HG03575 (cell line): ENCODE measurements around the gene WDR82.

Experiments
- ATAC-seq: cut with Tn5 transposase; IDR thresholded peaks from one replicate; pipeline ENCODE4 v1.9.1; 2021; ENCODE audit not compliant: unreplicated experiment, insufficient number of reproducible peaks, low FRiP score; ENCODE audit errors: extremely low read depth

Gene WDR82

DNA sequence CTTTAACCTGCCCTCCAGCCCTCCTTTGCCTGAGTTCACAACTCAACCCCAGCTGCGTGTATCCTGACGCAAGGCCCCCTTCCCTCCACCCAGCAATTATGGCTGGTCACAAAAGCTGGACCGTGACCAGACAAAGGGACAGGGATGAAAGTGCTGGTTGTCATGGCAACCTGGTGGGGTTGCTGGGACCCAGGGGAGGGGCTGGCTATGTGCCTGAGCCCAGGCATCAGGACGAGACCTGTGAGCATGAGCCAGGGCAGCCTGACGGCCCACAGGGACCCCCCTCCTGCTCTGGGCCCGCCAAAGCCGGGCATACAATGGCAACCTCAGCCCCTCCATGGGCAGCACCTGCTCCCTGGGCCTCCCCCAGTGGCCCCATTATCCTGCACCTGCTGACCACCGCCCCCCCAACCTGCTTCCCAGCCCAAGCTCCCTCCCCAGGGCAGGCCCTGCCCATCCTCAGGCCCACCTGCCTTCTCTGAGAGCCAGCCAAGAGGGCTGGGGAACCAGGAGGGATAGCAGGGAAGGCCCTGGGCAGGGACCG, 33.2 kb upstream of the WDR82 start:
- ATAC-seq, result no peak

DNA sequence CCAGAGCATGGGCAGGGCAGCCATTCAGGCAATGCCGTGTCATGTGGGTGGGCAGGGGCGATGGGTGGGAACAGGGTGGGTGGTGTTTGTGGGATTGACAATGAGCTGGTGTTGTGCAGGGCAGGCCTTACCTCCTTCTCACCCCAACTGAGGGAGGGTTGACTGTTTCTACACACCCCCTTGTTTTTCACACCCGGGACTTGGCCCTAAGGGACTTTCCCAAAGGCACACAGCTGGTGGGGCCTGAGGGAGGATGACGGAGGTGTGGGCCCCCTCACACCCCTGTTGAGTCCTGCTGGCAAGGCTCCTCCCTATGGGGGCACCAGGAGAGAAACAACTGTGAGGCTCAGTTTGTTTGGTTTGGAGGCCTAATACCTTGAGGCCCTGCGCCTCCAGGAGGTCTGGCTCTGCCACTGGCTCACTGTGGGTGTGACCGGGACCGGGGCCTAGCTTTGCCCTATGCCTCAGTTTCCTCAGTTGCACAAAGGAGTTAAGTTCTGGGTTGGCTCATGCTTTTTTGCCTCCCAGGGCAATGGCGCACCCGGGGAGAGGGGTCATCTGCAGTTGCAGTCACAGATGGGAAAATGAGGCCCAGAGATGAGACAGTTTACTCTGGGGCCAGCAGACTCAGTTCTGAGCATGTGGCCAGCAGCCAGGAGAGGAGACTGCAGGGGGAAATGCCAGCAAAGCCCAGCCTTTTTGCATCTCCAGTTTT, 32.6 kb upstream of the WDR82 start:
- no peak for ATAC-seq

DNA sequence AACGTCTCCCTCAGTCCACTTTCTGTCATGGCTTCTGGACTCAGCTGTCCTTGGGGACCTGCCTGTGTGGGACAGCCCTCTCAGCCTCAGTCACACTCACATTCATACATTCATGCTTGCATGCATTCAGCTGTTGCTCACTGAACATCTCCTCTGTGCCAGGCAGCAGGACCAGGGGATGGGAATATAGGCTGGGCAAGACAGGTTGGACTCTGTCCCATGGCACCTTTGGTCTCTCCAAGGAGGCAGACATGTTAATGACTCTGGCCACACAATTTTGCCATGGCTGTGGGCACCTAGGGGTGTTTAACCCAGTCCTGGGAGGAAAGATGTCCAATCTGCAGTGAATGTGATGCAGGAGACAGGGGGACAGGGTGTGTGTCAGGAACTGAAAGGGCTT, 29.9 kb upstream of the WDR82 start:
- no peak for ATAC-seq

DNA sequence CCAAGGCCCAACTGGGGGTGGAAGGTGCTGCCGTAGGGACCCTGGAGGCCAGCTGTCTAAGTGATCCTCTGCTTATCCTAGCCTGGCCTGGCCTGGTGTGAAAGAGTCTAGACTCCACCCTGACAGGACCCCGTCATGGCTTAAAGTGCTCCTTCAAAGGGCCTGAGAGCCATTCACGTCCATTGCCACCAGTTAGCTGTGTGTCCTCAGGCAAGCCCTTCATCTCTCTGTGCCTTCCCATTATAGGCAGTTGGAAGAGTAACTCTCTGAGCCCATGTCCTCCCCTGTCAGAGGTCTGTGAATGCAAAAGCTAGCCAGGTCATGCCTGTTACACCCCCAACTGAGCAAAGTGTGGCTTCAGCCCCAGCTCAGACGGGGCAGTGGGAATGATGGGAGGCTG, 28.5 kb upstream of the WDR82 start:
- ATAC-seq, result no peak

DNA sequence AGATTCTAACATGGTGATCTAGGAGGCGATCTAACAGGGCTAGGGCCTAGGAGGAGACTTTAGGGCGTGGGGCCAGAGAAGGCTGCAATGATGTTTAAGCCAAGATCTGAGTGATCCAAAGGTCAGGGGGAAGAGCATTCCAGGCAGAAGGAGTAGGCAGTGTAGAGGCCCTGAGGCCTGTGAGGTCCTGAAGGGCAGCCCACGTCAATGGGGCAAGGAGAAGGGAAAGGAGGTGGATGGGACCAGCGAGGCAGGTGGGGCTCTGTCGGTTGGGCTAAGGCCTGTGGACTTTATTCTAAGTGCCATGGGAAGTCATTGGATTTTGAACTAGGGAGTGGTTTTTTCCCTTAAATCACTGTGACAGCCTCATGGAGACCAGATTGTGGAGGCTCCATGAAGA, 27.5 kb upstream of the WDR82 start:
- ATAC-seq, result no peak

DNA sequence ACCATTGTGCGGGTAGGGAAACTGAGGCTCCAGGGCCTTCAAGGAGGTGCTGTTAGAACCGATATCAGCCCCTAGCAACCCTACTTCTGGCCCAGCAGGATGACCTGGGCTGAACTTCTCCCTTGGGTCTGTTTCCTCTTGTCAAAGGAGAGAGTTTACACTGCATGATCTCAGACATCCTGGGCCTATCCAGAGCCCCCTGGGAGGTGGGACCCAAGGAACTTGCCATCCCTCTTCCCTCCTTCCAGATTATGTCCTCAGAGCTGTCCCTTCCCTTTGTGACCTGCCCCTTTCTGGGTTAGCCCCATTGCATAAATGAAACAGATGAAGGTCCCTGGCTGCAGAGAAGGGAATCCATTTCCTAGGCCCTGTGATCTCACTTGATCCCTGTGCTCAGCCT, 25.4 kb upstream of the WDR82 start:
- no peak for ATAC-seq

DNA sequence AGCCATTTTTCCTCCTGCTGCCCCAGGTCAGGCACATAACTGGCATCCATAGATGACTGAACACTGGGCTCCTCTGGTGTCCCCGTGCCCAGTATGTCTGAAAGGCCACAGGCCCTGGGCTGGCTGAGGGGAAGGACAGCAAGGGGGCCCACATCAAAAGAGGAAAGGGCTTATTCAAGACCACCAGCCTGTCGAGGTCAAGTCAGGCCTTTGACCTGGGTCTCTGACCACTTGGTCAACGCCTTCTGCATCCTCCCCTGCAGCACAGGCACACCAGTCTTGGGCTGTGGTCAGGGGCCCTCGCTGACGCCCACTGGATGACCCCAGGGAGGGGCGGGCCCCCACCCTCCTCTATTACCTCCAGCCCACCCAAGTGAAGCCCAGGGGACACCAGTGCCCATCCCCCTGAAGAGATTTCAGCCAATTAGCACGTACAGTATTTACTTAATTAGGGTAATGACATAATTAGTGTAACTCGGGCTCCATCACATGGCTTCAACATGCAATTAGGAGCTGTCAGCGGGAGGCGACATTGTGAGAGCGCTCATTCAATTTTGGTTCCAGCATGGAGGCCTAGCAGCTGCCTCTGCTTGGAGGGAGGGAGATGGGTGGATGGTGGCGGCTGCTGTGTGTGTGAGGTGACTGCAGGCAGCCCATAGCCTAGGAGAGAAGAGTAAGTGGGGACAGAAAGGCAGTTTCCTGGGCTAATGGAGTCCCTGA, 24.1 kb upstream of the WDR82 start:
- no peak for ATAC-seq

DNA sequence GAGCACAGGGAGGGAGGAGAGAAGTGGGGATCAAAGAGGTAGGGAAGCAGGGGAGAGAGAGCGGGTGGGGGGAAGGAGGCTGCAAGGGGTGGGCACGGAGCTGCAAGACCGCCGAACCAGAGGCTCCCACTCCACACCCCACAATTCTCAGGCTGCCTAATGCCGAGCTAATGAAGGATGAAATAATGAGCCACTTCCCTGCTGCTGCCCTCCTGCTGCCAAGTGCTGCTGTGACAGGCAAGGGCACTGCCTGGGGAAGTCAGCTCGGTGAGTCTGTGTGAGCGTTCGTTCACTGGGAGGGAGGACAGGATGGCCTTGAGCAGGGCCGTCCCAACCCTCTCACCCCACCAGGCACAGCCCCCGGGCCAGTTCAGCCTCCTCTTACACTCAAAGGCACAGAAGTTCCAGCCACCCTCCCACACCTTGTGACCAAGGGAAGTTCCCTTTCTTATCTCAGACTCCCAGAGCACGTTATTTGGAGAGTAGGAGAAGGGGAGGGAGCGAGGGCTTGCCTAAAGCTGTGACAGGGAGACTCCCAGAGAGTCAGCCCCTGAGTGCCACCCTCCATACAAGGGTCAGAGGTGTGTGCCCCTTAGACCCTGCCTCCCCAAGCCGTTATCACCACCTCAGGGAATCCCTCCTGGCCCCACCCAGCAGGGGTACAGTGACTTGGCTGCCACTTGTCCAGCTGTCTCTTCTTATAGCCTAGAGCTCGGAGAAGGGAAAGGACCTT, 21.6 kb upstream of the WDR82 start:
- ATAC-seq, result no peak

DNA sequence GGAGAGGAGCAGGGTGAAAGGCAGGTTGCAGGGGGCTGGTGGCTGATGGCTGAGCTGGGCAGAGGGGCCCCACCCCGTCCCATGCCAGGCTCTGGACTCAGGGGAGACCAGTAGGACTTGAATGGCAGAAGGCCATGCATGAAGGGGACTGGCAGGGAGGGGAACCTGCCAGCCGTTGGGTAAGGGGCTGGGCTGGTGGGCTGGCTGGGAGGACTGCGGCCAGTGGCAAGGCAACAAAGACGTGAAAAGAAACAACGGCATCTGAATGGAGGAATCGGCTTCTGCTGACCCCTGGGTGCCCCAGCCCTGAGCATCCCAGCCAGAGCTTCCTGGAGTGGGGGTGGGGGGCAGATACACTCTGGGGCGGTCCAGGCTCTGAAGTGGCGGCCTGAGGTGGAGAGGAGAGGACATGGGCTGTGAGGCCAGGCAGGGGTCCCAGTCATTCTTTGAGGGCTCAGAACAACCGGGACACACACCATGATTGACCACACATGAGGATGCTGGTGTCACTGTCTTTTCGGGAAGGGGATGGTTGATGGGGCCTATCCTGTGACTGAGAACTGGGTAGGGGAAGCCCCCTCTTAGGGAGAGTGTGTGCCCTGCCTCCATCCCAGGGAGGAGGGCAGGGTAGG, 20.9 kb upstream of the WDR82 start:
- no peak for ATAC-seq

DNA sequence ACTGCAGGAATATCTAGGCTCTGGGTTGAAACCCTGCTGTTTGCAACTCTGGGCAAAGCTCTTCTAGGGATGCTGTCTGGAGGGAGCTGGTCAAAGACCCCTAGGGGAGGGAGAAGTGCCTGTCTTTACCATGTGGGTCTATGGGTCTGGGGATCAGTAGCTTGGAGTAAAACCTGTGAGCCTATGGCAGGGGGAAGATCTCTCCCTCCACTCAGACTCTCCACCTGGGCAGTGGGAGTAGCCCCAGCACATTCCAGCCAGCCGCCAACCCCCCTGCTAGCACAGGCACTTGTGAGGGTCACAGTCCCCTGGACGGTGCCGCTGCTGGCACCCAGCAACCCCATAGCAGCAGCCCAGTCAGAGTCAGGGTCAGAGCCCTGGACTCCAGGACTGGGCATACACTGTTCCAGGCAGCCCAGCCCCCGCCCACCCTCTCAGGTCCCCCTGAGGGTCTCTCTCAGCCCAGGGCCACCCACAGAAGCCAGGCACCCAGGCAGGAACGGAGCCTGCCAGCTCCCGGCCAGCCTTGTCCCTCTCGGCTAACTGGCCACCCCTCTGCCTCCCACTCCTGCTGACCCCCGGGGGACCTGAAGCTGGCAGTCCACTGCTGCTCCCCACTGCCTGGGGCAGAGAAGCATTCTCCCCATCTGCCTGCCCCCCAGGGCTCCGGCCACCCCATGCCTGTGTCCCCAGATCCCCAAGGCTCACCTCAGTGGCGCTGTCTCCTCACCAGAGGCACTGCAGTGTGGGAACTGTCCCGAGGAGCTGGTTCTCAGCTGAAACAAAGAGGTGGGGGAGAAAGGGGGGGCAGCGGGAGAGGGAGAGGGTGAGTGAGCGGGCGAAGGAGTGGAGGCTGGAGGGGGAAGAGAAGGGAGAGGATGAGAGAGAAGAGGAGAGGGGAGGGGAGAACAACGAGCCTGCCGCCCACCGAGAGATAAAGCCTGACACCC, 20.0 kb upstream of the WDR82 start:
- ATAC-seq, result no peak

DNA sequence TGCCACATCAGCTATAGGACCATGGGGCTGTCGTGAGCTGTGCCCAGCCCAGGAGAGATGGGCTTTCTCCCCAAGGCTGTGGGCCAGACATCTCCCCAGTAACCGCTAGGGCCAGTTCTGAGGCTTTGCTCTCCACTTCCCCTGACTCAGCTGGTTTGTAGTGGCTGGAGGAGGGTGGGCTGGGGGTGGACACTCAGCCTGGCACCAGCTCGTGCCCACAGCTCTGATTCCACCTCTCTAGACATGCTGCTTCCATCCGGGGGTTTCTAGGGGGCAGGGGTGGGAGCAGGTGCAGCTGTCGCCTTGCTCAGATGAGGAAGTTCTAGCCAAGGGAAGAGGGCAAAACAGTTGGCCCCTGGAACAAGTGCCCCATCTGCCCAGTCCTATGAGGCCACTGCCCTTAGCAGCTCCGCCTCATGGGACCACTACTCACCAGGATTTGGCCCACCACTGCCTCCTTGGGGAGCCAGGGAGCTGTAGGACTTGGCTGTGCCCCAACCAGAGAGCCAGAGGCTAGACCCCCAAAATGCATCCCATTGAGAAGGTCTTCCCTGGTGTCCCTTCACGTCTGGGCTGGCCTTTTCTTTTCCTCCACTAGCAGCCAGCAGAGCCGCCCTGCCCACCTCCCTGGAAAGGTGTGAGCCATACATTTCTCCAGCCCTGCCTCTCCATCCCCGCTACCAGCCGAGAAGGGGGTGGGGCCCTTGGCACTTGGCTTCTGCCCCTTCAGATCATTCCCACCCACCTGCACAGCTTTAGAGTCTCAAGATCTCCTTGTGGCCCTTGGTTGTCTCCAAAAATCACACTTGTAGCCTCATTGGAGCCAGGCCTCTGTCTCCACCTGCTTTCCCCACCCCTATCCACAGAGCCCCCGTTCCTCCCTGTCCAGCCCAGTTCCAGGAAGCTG, 19.0 kb upstream of the WDR82 start:
- ATAC-seq, result no peak

DNA sequence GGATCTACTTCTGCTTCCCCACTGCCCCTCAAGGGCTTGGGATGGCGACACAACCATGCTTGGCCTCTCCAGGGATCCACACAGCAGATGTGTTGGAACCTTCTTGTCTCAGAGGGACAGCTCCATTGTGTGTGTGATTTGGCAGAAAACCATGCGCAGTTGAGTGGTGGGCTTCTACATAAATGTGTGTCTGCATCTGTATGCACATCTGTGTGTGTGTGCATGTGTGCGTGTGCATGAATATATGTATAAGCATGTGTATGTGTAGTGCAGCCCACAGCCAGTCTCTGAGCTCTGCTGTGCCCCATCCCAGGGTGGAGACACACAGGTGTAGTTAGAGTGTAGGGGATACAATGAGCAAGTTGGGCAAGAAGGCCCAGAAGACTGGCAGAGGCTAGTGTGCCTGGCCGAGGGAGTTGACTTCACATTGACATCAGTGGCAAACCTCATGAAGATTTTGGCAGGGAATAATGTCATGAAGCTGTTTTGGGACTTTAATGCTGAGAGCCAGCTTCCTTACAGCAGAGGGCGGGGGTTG, 17.3 kb upstream of the WDR82 start:
- ATAC-seq, result no peak

DNA sequence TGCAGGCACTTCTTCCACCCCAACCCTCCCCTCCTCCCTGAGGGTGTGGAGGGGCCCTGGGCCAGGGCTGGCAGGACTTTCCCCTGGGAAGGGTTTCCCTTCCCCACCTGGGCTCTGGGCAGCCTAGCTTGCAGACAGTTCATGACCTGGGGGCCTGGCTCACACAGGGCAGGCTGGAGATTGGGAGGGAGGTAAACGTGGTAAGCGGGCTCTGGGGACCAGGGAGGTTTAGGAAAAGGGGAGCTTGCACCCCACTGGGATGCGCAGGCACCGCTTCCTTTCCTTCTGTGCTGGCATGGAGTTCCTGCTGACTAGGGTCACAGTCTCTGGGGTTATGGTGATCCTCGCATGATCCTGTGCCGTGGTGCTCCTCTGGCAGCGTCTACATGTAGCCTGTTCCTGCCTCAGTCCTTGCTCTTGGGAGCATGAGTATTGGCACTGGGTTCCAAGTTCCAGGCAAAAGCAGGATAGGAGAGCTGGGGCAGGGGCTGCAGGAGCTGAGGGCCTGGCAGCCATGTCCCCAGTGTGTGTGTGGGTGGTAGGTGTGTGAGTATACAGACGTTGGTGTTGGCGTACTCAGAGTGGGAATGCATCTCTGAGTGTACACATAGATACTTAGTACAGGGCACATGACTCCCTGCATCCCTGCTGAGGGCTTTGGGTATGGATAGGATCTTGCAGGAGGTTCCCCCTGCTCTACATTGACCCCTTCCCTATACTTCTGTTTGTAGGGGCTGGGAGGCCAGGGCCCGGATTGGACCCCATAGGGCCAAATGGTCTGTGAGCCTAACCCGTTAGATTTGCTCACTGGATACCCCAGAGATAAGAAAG, 16.1 kb upstream of the WDR82 start:
- ATAC-seq, result no peak

DNA sequence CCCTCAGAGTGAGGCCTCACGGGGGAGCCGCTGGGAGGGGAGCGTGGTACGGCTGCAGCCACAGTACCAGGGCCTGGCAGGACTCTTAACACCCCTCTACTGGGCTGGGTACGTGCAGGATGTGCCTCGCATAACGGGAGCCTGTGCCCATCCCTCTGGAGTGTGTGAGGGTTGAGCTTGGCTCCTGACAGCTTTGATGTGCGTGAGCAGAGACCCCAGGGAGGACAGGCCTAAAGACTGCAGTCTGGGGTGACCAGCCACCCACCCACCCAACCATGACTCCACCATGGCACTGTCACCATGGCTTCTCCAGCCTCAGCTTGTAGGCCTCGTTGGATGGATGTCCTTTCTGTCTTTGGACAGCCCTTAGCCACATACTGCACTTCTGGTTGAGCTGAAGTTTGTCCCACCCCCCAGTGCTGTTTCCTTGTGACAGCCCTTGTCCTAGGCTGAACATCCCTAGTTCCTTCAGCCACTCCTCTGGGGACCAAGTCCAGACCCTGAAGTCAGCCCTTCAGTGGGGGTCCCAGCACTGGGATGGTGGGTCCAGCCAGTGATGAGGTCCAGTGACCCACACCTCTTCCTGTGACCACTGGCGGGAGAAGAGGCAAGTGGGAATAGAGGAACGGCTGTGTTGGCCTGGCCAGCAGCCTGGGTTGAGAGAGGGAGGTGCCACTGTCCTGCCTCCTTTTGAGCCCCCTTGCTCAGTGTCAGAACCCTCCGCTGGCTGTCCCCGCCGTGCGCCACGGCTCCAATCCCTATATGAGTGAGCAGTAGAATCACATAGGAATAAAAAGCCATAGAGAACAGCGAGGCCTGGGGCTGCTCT, 15.3 kb upstream of the WDR82 start:
- ATAC-seq, result no peak

DNA sequence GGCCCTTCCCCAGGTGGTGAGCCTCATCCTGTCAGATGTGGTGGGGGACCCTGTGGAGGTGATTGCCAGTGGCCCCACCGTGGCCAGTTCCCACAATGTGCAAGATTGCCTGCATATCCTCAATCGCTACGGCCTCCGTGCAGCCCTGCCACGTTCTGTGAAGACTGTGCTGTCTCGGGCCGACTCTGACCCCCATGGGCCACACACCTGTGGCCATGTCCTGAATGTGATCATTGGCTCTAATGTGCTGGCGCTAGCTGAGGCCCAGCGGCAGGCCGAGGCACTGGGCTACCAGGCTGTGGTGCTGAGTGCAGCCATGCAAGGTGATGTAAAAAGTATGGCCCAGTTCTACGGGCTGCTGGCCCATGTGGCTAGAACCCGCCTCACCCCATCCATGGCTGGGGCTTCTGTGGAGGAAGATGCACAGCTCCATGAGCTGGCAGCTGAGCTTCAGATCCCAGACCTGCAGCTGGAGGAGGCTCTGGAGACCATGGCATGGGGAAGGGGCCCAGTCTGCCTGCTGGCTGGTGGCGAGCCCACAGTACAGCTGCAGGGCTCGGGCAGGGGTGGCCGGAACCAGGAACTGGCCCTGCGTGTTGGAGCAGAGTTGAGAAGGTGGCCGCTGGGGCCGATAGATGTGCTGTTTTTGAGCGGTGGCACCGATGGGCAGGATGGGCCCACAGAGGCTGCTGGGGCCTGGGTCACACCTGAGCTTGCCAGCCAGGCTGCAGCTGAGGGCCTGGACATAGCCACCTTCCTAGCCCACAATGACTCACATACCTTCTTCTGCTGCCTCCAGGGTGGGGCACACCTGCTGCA, 14.0 kb upstream of the WDR82 start:
- no peak for ATAC-seq
